A673 (cell line): ENCODE results near the gene OCSTAMP. TPM values are rescaled to one million over a fixed set of nuclear protein-coding genes. Genes with fewer than 3 reads are reported as not detected.

Source experiments
- BruUV-seq: library from RNA; stranded (reverse); fragments of 400-500 nt; replicated peaks from 2 replicates; lab custom pipeline; 2021; lab: Mats Ljungman, UMichigan
- CTCF ChIA-PET: fragments of 300-600 bp; sonication (Branson Sonifier 250); formaldehyde crosslinking; loops from one replicate; lab custom pipeline; 2022; ENCODE audit warnings: antibody characterized with exemption; lab: Charles Lee
- POLR2A ChIA-PET: fragments of 300-600 bp; sonication (Branson Sonifier 250); formaldehyde crosslinking; loops from one replicate; lab custom pipeline; 2022; ENCODE audit warnings: antibody characterized with exemption; ENCODE audit not compliant: low non-redundant PET; lab: Charles Lee
- DNase-seq: peaks from one replicate; pipeline ENCODE4 v3.0.0-alpha.2; 2015; ENCODE audit warnings: low spot score
- H3K27ac ChIP-seq: fragments of 200-600 bp; sonication (generic); 2 replicates; pipeline ENCODE4 v1.5.1; 2016; ENCODE audit warnings: mixed run types, low read depth, mild to moderate bottlenecking, mixed read lengths, antibody characterized with exemption, low read length; ENCODE audit not compliant: poor library complexity, severe bottlenecking
- H3K27me3 ChIP-seq: fragments of 200-600 bp; sonication (generic); replicated peaks from 2 replicates; pipeline ENCODE4 v1.6.1; 2017; ENCODE audit warnings: mixed run types, low read depth, mild to moderate bottlenecking, mixed read lengths, antibody characterized with exemption, low read length; ENCODE audit not compliant: insufficient read depth, poor library complexity
- H3K36me3 ChIP-seq: fragments of 200-600 bp; sonication (generic); 2 replicates; pipeline ENCODE4 v1.6.1; 2016; ENCODE audit warnings: mixed run types, mild to moderate bottlenecking, mixed read lengths, antibody characterized with exemption, low read length; ENCODE audit not compliant: insufficient read depth, poor library complexity, severe bottlenecking
- H3K4me1 ChIP-seq: fragments of 200-600 bp; sonication (generic); 2 replicates; pipeline ENCODE4 v1.6.1; 2017; ENCODE audit warnings: mixed run types, mild to moderate bottlenecking, mixed read lengths, antibody characterized with exemption, low read length; ENCODE audit not compliant: insufficient read depth, poor library complexity, severe bottlenecking
- H3K4me3 ChIP-seq: fragments of 200-600 bp; sonication (generic); 2 replicates; pipeline ENCODE4 v1.5.1; 2016; ENCODE audit warnings: low read depth, mixed run types, mild to moderate bottlenecking, mixed read lengths, low read length; ENCODE audit not compliant: poor library complexity, severe bottlenecking
- H3K9me3 ChIP-seq: fragments of 200-600 bp; sonication (generic); 2 replicates; pipeline ENCODE4 v1.6.1; 2016; ENCODE audit warnings: mixed run types, low read depth, mild to moderate bottlenecking, mixed read lengths, antibody characterized with exemption, low read length; ENCODE audit not compliant: poor library complexity, severe bottlenecking
- CTCF ChIP-seq: fragments of 300-800, 200-600 bp; sonication (generic); conservative IDR thresholded peaks from 2 replicates; pipeline ENCODE4 v1.5.1; 2017; ENCODE audit warnings: low read depth, mild to moderate bottlenecking, antibody characterized with exemption, low read length, moderate library complexity, mixed read lengths
- EZH2 ChIP-seq: fragments of 200-600 bp; sonication (generic); IDR thresholded peaks from 2 replicates; pipeline ENCODE4 v1.6.1; 2017; ENCODE audit warnings: borderline replicate concordance, low read depth, mild to moderate bottlenecking, mixed read lengths, antibody characterized with exemption, low read length; ENCODE audit not compliant: poor library complexity, severe bottlenecking
- intact Hi-C: fragments of 100-400 bp; cut with micrococcal nuclease; formaldehyde crosslinking; loops from one replicate; pipeline ENCODE4 v1.10.0; 2022; ENCODE audit not compliant: unreplicated experiment
- total RNA-seq: library from RNA; stranded (reverse); gene quantifications from 2 replicates; pipeline ENCODE4 v1.2.3, GENCODE V29; 2021

The OCSTAMP gene
- total RNA-seq, 1 experiment from 2014 or later = not detected

GRCh38 chr20:46491354-46491753, 59.1 kb downstream of the OCSTAMP start:
- no TSS peak for BruUV-seq
- DNase-seq = no peak
- Histone ChIP-seq H3K27ac (no peak overlapping the region), H3K4me3 (no peak overlapping the region), H3K4me1 (peaks cover 4% of the 10 kb centered on the region), H3K9me3 (no peaks in the 10 kb centered on the region), H3K36me3 (no peaks in the 10 kb centered on the region), H3K27me3 (no peaks in the 10 kb centered on the region)
- CTCF ChIA-PET = no interaction called here
- no peak for TF ChIP-seq CTCF
- TF ChIP-seq EZH2 = no peak
- POLR2A ChIA-PET = no interaction called here
- intact Hi-C loops = no loop called here

Other genes with a start within 250 kb of the OCSTAMP start
- gene CDH22, start 242.2 kb downstream of the OCSTAMP start, total RNA-seq = not detected in 2 replicates
- 35.3 and 38.5 TPM in 2 replicates for gene ELMO2, start 144.0 kb downstream of the OCSTAMP start, total RNA-seq
- gene ZNF334, start 37.1 kb downstream of the OCSTAMP start, total RNA-seq = 4.4 and 4.5 TPM in 2 replicates
- gene SLC13A3, start 100.8 kb upstream of the OCSTAMP start, total RNA-seq = 1.3 and 1.4 TPM in 2 replicates
- gene TP53RK, start 138.8 kb upstream of the OCSTAMP start, total RNA-seq = 16.4 and 20.6 TPM in 2 replicates
- gene SLC2A10, start 159.0 kb upstream of the OCSTAMP start, total RNA-seq = 0.37 TPM in 1 of 2 replicates, not detected in the other